HUES48 (cell line): ENCODE results near the gene DBI.

ENCODE experiments used
- H3K27ac ChIP-seq: one replicate; pipeline ENCODE4 v1.7.0; 2013; ENCODE audit warnings: low read depth, low read length, inconsistent platforms
- H3K27me3 ChIP-seq: 2 replicates; pipeline ENCODE4 v1.6.1; 2013; ENCODE audit warnings: mild to moderate bottlenecking, low read length; ENCODE audit not compliant: control insufficient read depth, insufficient read depth
- H3K36me3 ChIP-seq: 2 replicates; pipeline ENCODE4 v1.6.1; 2013; ENCODE audit warnings: low read length; ENCODE audit not compliant: control insufficient read depth, insufficient read depth
- H3K4me1 ChIP-seq: 2 replicates; pipeline ENCODE4 v1.6.1; 2013; ENCODE audit warnings: mild to moderate bottlenecking, low read length; ENCODE audit not compliant: control insufficient read depth, insufficient read depth
- H3K4me3 ChIP-seq: 2 replicates; pipeline ENCODE4 v1.5.1; 2013; ENCODE audit warnings: mild to moderate bottlenecking, low read depth, low read length
- H3K9ac ChIP-seq: 2 replicates; pipeline ENCODE4 v1.6.1; 2013; ENCODE audit warnings: mild to moderate bottlenecking, low read depth, low read length, moderate library complexity
- H3K9me3 ChIP-seq: 2 replicates; pipeline ENCODE4 v1.6.1; 2013; ENCODE audit warnings: low read length; ENCODE audit not compliant: control insufficient read depth, insufficient read depth

DBI gene

DNA sequence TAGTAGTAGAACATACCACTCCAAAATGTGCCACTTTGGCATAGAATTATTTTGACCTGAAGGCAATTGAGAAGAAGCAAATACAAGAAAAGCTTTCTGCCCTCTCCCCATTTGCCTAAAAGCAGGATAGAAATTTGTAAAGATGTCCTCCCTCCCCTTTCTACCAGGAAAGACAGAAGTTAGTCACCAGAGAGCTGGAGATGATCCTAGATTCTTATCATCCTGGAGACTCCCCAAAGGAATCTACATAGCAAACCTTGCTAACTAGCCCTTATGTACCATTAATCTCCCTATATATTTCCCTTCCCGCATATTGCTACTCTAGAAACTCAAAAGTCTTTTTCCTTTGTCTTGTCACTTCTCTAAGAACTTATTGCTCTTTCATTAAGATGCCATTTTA, 52.3 kb downstream of the DBI start:
- Histone ChIP-seq H3K27ac (no peak overlapping the region), H3K27me3 (no peaks in the 10 kb centered on the region), H3K4me1 (0 out of 2 replicates have a peak, but pooled peaks cover 6% of the 10 kb centered on the region), H3K9ac (no peak overlapping the region), H3K9me3 (peaks cover 12% of the 10 kb centered on the region), H3K4me3 (no peak overlapping the region), H3K36me3 (no peaks in the 10 kb centered on the region)

- no peak overlapping the region for H3K27ac ChIP-seq
- peaks cover 12% of the 10 kb centered on the region for H3K9me3 ChIP-seq
- no peak overlapping the region for H3K4me3 ChIP-seq
- H3K9ac ChIP-seq, result no peak overlapping the region
- no peaks in the 10 kb centered on the region for H3K36me3 ChIP-seq
- H3K27me3 ChIP-seq, result no peaks in the 10 kb centered on the region
- 0 out of 2 replicates have a peak, but pooled peaks cover 6% of the 10 kb centered on the region for H3K4me1 ChIP-seq
These were observed 53.2 kb downstream of the DBI start for GRCh38 chr2:119419803-119420508.

DNA sequence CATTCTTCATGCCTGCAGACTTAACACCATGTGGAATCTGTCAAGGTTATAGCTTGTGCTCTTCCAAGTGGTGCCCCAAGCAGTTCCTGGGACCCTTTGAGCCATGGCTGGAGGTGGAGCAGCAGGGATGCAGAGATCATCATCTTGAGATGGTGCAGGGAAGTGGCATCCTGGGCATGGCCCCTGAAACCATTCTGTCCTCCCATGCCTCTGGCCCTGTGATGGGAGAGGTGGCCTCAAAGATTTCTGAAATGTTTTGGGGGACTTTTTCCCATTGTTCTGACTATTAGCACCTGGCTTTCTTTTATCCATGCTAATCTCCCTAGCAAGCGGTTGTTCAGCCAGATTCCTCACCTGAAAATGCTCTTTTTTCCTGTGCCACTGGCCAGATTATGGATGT, 54.5 kb downstream of the DBI start:
- Histone ChIP-seq H3K27me3 (no peaks in the 10 kb centered on the region), H3K9ac (no peak overlapping the region), H3K36me3 (no peaks in the 10 kb centered on the region), H3K9me3 (peaks cover 12% of the 10 kb centered on the region), H3K4me3 (no peak overlapping the region; the same call in 1 of the 2 replicates), H3K27ac (no peak overlapping the region), H3K4me1 (0 out of 2 replicates have a peak, but pooled peaks cover 6% of the 10 kb centered on the region)

- H3K27ac ChIP-seq, result no peak overlapping the region
- no peak overlapping the region for H3K9ac ChIP-seq
- no peaks in the 10 kb centered on the region for H3K27me3 ChIP-seq
- H3K9me3 ChIP-seq, result peaks cover 12% of the 10 kb centered on the region
- H3K4me3 ChIP-seq, result no peak overlapping the region
- H3K36me3 ChIP-seq, result no peaks in the 10 kb centered on the region
- H3K4me1 ChIP-seq, result peaks cover 8% of the 10 kb centered on the region; the same call in 1 of the 2 replicates
These were observed 55.0 kb downstream of the DBI start for GRCh38 chr2:119421741-119422140.
